GM21367 (cell line): ENCODE results near the gene SEC14L2.
"Not testable (repeated sequence)": the region's sequence is repeated elsewhere in the genome, so short reads cannot be mapped to it uniquely, and the experiment has no call there.

ENCODE experiments used
- ATAC-seq: cut with Tn5 transposase; IDR thresholded peaks from one replicate; pipeline ENCODE4 v1.9.1; 2021; ENCODE audit not compliant: unreplicated experiment

SEC14L2 gene

DNA sequence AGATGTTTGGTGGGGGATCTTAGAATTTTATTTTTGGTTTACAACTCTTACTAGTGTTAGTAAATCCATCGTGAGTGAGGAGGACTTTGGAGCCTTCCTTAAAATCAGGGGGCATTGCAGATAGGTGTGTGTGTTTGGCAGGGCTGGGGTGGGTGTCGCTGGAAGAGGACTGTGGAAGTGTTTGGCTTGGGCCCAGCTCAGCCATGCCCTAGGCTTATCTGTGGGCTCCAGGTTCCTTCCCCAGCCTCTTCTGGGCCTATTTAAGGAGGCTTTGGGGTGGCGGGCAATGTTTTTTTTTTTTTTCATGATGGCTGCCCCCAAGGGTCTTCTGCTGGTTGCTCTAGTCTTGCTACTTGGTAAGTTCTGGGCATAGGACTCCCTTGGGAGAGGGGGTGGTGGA is 50.8 kb downstream of the SEC14L2 start:
- ATAC-seq: no peak

DNA sequence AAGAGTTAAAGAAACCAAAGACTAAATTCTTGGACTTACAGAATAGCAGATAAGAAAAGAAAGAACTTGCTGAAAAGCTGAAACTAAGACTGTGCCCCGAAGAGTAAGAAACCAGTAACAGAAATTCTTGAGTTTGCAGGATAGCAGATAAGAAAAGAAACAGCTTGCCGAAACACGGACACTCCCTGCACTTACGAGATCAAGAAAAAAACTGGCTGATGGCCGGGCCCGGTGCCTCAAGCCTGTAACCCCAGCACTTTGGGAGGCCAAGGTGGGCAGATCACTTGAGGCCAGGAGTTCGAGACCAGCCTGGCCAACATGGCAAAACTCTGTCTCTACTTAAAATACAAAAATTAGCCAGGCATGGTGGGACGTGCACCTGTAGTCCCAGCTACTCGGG is 54.7 kb downstream of the SEC14L2 start:
- ATAC-seq: not testable (repeated sequence)

DNA sequence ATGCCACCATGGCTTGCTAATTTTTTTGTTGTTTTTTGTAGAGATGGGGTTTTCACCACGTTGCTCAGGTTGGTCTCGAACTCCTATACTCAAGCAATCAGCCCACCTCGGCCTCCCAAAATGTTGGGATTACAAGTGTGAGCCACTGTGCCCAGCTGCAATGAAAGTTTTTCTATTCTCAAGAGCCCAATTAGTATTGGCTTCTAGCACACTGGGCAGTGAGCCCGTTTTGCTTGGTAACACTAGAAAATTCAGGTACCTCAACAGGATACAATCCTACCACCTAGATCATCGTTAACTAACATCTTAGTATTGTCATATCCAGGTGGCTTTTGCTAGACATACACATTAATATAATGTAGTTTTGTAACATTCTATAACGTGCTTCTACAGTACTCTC is 56.0 kb downstream of the SEC14L2 start:
- no peak for ATAC-seq

DNA sequence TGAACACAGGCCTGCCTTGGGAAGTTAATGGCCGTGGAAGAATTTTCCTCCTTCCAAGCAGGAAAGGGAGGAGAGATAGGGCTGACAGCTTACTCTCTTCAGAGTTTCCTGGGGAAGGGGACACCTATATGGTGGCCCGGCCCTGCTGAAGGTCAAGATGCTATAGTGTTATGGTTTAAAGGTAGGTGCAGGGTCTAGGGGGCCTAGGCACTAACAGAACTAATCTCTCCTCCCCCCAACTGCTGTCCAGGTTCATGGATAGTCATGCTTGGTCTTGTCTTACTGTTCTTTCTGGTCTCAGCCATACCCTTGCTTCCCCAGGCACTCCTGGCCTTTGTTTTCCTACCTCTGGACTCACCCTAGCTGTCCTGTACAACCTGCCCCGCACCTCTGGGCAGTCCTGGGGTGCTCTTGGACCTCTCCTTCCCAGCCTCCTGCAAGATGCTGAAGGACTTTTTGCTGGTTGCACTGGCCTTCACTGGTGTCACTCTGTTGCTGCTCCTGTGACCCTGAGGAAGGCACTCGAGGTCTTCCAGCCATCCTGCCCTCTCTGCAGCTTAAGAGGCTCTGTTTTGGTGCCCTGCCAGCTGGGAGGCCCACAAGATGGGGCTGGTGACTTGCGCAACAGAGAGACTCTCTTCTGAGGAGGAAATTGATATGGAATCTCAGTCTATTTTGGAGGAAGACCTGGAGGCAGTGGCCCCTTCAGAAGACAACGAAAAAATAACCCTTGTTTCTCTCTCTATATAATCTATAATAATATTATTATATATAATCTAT is 57.1 kb downstream of the SEC14L2 start:
- ATAC-seq: no peak

DNA sequence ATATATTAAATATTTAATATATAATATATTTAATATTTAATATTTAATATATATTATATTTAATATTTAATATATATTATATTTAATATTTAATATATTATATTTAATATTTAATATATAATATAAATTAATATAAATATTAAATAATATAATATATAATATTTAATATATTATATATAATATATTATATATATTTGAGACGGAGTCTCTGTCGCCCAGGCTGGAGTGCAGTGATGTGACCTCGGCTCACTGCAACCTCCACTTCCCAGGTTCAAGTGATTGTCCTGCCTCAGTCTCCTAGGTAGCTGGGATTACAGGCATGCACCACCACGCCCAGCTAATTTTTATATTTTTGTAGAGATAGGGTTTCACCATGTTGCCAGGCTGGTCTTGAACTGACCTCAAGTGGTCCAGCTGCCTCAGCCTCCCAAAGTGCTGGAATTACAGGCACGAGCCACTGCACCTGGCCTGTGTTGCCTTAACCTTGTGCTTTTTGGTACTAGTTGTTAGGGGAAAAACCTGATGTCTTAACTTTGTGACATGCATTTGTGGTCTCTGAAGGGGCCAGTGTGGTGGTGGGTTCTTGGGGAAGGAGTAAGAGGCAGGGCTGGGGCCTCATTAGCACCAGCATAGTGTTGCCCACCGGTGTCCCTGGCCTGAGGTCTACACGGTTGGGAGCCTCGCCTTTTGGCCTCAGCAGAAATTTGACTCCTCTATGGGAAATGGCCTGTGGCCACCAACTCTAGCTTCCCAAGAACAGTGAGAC is 58.4 kb downstream of the SEC14L2 start:
- ATAC-seq: no peak

- ATAC-seq: no peak
These were observed 61.2 kb downstream of the SEC14L2 start for GRCh38 chr22:30457981-30458380.

DNA sequence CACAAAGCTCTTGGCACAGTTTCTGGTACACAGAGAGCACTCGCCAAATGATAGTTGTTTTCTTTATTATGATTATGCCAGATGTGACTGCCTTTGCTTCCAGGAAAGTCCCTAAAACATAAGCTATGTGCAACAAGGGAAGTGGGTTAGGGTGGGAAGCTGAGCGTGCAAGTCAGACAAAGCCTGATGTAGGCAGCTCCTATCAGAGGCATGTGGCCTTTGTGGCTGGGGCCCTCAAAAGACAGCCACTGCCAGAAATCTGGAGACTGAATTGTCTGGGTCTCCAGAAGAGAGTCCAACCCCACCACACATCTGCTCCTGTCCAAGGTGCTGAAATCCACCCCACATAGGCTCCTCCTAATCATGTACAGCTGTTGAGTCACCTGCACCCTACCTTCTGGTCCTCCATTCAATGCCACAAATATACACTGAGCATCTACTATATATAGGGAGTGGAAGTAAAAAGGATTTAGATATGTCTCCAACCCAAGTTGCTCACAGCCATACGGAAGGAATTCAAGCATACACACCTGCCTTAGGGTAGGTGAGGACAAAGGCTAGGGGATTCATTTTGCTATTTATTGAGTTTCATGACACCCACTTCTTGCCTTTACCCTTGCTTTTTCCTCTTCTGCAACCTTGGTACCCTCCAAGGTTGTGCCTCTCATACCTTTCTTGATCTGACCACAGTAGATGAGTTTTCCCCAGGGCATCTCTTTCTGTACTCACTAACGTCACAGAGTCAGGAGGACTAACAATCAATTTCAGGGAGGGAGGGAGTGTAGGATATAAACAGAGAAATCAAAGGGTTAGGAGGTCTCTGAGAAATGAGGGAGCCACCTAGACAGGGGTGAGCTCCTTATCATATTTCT is 62.6 kb downstream of the SEC14L2 start:
- no peak for ATAC-seq

GRCh38 chr22:30460147-30460546 is 63.3 kb downstream of the SEC14L2 start:
- no peak for ATAC-seq

- ATAC-seq: not testable (repeated sequence)
These were observed 63.7 kb downstream of the SEC14L2 start for GRCh38 chr22:30460555-30460954.

GRCh38 chr22:30469165-30469564 is 72.3 kb downstream of the SEC14L2 start:
- no peak for ATAC-seq

DNA sequence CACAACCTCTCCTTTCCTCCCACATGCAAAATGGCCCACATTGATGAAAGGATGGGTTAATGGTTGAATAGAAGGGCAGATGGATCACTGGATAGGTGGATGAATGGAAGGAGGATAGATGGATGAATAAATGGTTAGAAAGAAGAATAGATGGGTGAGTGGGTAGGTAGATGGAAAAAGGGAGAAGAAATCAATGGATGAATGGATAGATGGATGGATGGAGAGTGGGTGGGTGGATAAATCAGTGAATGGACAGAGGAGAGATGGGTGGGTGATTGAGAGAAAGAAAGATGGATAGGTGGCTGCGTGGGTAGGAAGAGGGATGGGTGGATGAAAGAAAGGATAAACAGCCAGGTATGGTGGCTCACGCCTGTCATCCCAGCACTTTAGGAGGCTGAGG is 73.8 kb downstream of the SEC14L2 start:
- ATAC-seq: no peak

- no peak for ATAC-seq
These were observed 74.9 kb downstream of the SEC14L2 start, which contains the start of gene SEC14L3 for GRCh38 chr22:30471616-30472318. TSS of gene SEC14L3 (minus strand) at chr22:30472017. CDS start at chr22:30471958, 59 bp downstream.

GRCh38 chr22:30472994-30473720 is 76.3 kb downstream of the SEC14L2 start:
- ATAC-seq: no peak

- ATAC-seq: no peak
These were observed 77.3 kb downstream of the SEC14L2 start for GRCh38 chr22:30474121-30474520.
